K562 (cell line): Measurements from ENCODE around the gene PACSIN1. TPM values are rescaled to one million over a fixed set of nuclear protein-coding genes. Genes with fewer than 3 reads are reported as not detected.

Experiments
- CUX1 ChIP-seq: fragments of 200-800 bp; sonication (Bioruptor generic); IDR thresholded peaks from 2 replicates; pipeline ENCODE4 v1.6.1; 2016; ENCODE audit warnings: missing genetic modification characterization, missing compliant biosample characterization
- GATAD2B ChIP-seq: fragments of 450-650 bp; IDR thresholded peaks from 2 replicates; pipeline ENCODE4 v1.6.1; 2017; ENCODE audit warnings: mild to moderate bottlenecking, borderline replicate concordance
- MBD2 ChIP-seq: sonication (generic); IDR thresholded peaks from 2 replicates; pipeline ENCODE4 v1.6.1; 2016; ENCODE audit warnings: low read depth, borderline replicate concordance
- RAD51 ChIP-seq: fragments of 450-650 bp; IDR thresholded peaks from 2 replicates; pipeline ENCODE4 v1.7.1; 2016; ENCODE audit warnings: low read depth, mild to moderate bottlenecking, borderline replicate concordance
- RCOR1 ChIP-seq, 2 experiments: IDR thresholded peaks; 2 replicates each; pipeline ENCODE4 v1.6.1; 2012; ENCODE audit warnings: low read depth in 2 of 2, low read length in 2 of 2, borderline replicate concordance in 1 of 2, improper control_type of control experiment in 1 of 2
- SMARCE1 ChIP-seq: fragments of 450-650 bp; IDR thresholded peaks from 2 replicates; pipeline ENCODE4 v1.7.1; 2016; ENCODE audit warnings: mild to moderate bottlenecking
- USF2 ChIP-seq: sonication (generic); formaldehyde crosslinking; IDR thresholded peaks from 2 replicates; pipeline ENCODE4 v1.5.0; 2020; ENCODE audit warnings: missing genetic modification reagents
- ZNF584 ChIP-seq: fragments of 200-800 bp; sonication (Bioruptor generic); IDR thresholded peaks from 2 replicates; pipeline ENCODE4 v1.6.1; 2016; ENCODE audit warnings: low read depth, mild to moderate bottlenecking, missing genetic modification characterization, missing compliant biosample characterization
- polyA plus RNA-seq, 8 experiments: library from polyadenylated mRNA; depleted of rRNA in 4 of 8; stranded (reverse) in 5 of 8; unstranded in 3 of 8; fragments of >200 nt; fragmentation: Nextera tagmentation in 2 of 8; fragmentation: Illumina TruSeq in 1 of 8; extraction: Ambion mirVana in 2 of 8; extraction: Trizol in 1 of 8; gene quantifications; 2 replicates each; pipeline versions ENCODE4 v1.2.1 to v1.2.3, GENCODE V29; 2011 to 2014; ENCODE audit warnings: inconsistent platforms in 1 of 8, missing spikeins in 1 of 8
- total RNA-seq, 7 experiments: library from RNA; depleted of rRNA in 6 of 7; stranded (reverse); fragments of >200 nt in 6 of 7; fragmentation: Illumina TruSeq in 2 of 7; extraction: Trizol in 2 of 7; gene quantifications; 2 replicates each; pipeline versions ENCODE4 v1.2.1 to v1.2.3, GENCODE V29; 2011 to 2021; ENCODE audit warnings: low replicate concordance in 1 of 7

The PACSIN1 gene
- total and polyA plus RNA-seq, 9 of the 15 experiments (the other 6 are each of a cell fraction or from before 2014, with no cell fraction given): 0.01 to 1.7 (median 0.45) TPM

GRCh38 chr6:34517461-34517881 lies 51.6 kb downstream of the PACSIN1 start (continued):
- TF ChIP-seq CUX1: no peak
- no peak for TF ChIP-seq MBD2
- TF ChIP-seq USF2: peak; percentile 70
- TF ChIP-seq RCOR1 (IDR thresholded peaks at IDR 0.05; ENCODE audit: borderline replicate concordance in 1 of 2, low read depth in 2 of 2, low read length in 2 of 2): peak in 1 of 2 experiments; percentile 73; a peak in 2 of 4 replicates
- no peak for TF ChIP-seq GATAD2B
- peak; percentile 70; the same call in 1 of the 2 replicates for TF ChIP-seq SMARCE1
- TF ChIP-seq ZNF584 (CRISPR knock-in tag): no peak
- TF ChIP-seq RAD51: peak; percentile 74; the same call in 1 of the 2 replicates
